AG20443 (cell line): ENCODE results near the gene RPTN.
"Not testable (repeated sequence)": the region's sequence is repeated elsewhere in the genome, so short reads cannot be mapped to it uniquely, and the experiment has no call there.

ENCODE experiments used
- DNase-seq: peaks from one replicate; pipeline ENCODE4 v3.0.0; 2012; ENCODE audit warnings: low spot score, mixed read lengths

Gene RPTN

GRCh38 chr1:152164517-152165136 is 5.6 kb upstream of the RPTN start:
- no peak for DNase-seq

DNA sequence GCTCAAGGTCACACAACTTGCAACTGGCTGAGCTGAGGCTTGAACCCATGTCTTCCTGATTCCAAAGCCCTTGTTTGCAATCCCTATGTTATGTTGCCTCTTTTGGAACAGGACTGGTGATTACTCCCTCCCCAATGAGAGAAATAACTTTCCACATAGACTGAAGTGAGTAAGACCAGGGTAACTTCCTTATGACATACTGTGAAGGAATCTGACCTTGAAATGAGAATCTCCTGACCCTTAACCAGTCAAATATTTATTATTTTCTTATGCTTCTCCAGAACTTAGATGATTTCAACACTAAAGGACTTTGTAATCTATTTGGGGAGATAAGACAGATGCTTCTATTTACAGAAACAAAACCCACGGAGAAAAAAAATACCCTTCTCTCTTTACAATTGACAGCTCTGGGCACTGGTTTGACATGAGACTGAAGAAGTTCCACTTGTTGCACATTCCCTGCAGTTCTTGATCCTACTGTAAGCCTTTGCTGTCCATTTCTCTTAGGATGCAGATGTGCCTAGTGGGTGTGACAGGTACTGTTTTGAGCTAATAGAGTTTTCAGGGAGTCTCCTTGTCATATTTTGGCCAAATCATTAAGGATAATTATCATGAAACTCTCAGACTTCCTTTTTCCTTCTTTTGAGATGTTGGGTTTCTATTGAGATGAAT is 3.9 kb upstream of the RPTN start:
- DNase-seq: peak; percentile 87

GRCh38 chr1:152160576-152160975 is 1.5 kb upstream of the RPTN start:
- no peak for DNase-seq

DNA sequence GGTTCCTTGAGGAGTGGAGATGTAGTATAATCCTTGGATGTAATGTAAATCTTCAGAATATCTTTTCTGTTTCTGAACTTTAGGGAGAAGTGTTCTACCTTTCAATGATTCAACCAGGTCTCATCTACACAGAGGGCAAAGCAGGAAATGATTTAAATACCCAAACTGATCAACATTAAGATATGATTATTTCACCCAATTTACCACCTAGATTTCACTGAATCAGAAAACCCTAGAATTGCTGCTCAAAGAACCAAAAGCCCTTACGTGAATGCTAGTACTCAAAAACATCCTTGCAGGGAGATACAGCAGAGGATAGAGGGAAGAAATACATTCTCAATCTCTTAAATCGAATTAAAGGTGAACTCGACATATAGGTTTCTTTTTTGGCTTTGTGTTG is 5.0 kb downstream of the RPTN start:
- no peak for DNase-seq

- no peak for DNase-seq
Observed at GRCh38 chr1:152151646-152152045, 7.4 kb downstream of the RPTN start.

GRCh38 chr1:152148981-152149380 is 10.0 kb downstream of the RPTN start:
- no peak for DNase-seq

GRCh38 chr1:152148051-152148450 is 11.0 kb downstream of the RPTN start:
- no peak for DNase-seq

- no peak for DNase-seq
Observed at GRCh38 chr1:152145769-152146168, 13.3 kb downstream of the RPTN start.

DNA sequence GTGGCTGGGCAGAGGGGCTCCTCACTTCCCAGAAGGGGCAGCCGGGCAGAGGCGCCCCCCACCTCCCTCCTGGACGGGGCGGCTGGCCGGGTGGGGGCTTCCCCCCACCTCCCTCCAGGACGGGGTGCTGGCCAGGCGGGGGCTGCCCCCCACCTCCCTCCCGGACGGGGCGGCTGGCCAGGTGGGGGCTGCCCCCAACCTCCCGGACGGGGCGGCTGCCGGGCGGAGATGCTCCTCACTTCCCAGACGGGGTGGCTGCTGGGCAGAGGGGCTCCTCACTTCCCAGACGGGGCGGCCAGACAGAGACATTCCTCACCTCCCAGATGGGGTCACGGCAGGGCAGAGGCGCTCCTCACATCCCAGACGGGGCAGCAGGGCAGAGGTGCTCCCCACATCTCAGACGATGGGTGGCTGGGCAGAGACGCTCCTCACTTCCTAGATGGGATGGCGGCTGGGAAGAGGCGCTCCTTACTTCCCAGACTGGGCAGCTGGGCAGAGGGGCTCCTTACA is 14.3 kb downstream of the RPTN start:
- not testable (repeated sequence) for DNase-seq

DNA sequence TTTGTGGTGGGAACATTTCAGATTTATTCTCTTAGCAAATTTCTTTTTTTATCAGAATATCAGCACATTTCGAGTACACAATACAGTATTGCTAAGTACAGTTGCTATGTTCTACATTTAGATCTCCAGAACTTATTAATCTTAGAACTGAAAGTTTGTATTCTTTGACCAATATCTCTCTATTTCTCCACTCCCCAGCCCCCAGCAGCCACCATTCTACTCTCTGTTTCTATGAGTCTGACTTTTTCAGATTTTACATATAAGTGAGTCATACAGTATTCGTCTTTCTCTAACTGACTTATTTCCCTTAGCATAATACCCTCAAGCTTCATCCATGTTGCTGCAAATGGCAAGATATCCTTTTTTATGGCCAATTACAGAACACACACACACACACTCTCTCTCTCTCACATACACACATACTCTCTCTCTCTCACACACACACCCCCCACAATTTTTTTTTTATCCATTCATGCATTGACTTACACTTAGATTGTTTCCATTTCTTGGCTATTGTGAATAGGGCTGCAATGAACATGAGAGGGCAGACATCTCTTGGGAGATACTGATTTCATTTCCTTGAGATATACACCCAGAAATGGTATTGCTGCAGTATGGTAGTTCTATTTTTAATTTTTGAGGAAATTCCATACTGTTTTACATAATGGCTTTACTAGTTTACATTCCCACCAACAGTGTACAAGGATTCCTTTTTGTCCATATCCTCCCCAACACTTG is 15.7 kb downstream of the RPTN start:
- DNase-seq: no peak

GRCh38 chr1:152141971-152142584 is 16.9 kb downstream of the RPTN start:
- peak; percentile 62 for DNase-seq

GRCh38 chr1:152137215-152137614 is 21.8 kb downstream of the RPTN start:
- DNase-seq: no peak

DNA sequence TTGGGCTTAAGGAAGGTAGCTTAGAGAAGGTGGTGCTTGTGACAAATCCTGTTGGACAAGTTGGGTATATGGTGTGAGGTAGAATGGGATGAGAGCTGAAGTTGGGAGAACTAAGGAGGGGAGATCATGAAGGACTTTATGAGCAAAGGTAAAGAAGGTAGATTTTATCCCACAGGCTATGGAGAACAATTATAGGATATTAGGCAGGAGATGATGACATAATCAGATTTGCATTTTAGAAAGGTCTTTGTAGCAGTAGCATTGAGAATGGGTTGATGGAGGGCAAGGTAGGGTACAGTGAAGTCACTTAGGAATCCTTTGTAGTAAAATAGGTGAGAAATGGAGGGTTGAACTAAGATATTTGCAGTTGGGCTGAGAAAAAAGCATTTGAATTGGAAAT is 28.8 kb downstream of the RPTN start:
- no peak for DNase-seq

GRCh38 chr1:152127673-152128072 is 31.4 kb downstream of the RPTN start:
- DNase-seq: no peak

DNA sequence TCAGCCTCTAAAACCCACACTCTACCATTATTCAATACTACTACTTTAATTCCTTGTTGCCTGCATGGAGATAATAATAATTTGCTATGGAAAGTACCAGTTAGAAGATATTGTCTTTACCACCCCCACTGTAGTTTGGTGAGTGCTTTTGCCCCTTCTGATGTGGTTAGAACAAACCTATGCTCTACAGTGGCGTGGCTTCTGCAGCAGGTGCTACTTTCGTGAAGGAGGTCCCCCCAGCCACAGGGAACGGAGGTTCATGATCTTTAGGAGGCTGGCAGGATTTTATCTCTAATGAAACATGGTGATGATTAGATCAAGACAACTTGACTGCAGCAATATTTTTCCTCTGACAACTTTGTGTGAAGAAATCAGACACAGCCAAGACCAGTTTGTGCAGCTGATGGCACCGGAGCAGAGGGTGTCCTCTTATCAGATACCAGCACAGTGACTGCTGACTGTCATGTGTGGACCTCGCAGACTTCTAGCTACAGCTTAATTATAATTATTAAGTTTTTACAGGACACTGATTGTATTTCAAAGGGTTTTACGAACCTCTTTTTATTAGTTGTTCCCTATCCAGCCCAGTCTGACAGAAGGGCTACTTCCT is 33.1 kb downstream of the RPTN start:
- DNase-seq: no peak

- DNase-seq: no peak
Observed at GRCh38 chr1:152118915-152119314, 40.1 kb downstream of the RPTN start.

DNA sequence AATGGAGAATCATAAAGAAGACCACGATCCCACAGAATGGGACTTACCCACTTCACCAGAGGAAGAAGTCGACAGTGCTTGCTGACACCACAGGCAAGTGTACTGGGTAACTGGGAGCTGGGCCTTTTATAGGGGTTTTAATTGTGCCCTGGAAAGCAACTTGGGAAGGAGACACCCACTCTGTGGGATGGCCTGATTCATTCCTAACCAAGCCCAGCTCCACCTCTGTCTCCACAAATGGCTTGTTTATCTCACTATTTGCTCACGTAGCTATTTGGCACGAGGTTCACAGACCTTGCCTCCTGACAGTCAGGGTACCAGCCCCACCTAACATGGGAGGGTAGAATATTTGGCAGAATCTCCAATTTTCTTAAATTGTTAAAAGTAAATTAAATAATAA is 43.7 kb downstream of the RPTN start, which contains the start of gene TCHH:
Gene TCHH, minus strand, starts transcription at position 101 of the 400 bp plus-strand sequence. CDS start 1,364 bp downstream, outside the sequence.
- DNase-seq: no peak

- DNase-seq: no peak
Observed at GRCh38 chr1:152112885-152113432, 46.1 kb downstream of the RPTN start.

DNA sequence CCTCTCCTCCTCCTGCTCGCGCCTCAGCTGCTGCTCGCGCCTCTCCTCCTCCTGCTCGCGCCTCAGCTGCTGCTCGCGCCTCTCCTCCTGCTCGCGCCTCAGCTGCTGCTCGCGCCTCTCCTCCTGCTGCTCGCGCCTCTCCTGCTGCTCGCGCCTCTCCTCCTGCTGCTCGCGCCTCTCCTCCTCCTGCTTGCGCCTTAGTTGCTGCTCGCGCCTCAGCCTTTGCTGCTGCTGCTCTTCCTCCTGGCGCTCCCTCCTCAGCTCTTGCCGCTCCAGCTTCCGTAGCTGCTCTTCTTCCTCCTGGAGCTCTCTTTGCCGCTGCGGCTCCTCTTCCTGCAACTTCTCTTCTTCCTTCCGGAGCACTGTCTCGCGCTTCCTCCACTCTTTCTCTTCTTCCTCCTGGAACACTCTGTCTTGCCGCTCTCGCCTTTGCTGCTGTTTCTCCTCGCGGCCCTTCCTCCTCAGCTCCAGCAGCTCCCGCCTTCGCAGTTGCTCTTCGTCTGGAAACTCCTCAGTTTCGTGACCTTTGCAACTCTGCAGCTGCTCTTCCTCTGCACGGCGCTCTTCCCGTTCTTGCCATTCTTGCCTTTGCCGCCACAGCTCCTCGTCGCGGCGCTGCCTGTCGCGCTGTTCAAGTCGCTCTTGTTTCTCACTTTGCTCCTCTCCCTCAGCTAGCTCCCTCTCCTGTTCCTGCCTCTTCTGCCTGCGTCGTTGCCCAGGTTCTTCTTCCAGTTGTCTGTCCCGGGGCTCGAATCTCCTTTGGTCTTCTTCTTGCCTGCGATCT is 46.7 kb downstream of the RPTN start:
- DNase-seq: peak; percentile 15

- DNase-seq: peak; percentile 22
Observed at GRCh38 chr1:152111515-152111968, 47.5 kb downstream of the RPTN start.
